ENCODE measurements around the gene LAMB1. TPM values are rescaled to one million over a fixed set of nuclear protein-coding genes. Genes with fewer than 3 reads are reported as not detected.

The LAMB1 gene
- total and polyA plus RNA-seq, 2 of the 13 experiments (the other 11 are each of a cell fraction or from before 2014, with no cell fraction given) = 109 to 124 TPM

DNA sequence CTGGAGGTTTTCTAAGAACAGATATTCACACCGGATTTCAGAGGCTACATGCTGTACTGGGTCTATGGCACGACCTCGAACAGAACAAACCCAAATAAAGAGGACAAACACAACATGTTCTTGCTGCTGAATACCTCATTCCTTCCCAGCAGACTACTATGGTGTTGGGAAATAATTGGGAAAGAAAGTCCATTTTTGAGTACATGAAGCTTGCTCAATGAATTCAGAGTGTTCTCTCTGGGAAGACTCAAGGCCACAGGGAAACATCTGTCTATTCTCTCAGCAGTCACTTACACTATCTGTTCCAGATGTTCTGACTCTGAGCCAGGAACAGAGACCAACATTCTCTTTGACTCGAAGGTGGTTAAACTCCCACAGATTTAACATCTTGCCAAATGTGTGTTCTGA, 30.9 kb downstream of the LAMB1 start (continued):
- TF ChIP-seq, protein P1, sequence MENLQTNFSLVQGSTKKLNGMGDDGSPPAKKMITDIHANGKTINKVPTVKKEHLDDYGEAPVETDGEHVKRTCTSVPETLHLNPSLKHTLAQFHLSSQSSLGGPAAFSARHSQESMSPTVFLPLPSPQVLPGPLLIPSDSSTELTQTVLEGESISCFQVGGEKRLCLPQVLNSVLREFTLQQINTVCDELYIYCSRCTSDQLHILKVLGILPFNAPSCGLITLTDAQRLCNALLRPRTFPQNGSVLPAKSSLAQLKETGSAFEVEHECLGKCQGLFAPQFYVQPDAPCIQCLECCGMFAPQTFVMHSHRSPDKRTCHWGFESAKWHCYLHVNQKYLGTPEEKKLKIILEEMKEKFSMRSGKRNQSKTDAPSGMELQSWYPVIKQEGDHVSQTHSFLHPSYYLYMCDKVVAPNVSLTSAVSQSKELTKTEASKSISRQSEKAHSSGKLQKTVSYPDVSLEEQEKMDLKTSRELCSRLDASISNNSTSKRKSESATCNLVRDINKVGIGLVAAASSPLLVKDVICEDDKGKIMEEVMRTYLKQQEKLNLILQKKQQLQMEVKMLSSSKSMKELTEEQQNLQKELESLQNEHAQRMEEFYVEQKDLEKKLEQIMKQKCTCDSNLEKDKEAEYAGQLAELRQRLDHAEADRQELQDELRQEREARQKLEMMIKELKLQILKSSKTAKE (CRISPR knock-in tag; IDR thresholded peaks at IDR 0.05; ENCODE audit: borderline replicate concordance) = peak; percentile 47; the same call in 1 of the 2 replicates
- TF ChIP-seq HOXA5 (CRISPR knock-in tag; IDR thresholded peaks at IDR 0.05) (no peak), ZFP36L2 (CRISPR knock-in tag; IDR thresholded peaks at IDR 0.05) (no peak), DMAP1 (CRISPR knock-in tag; IDR thresholded peaks at IDR 0.05) (0 out of 2 replicates have a peak, but pooled peaks have one; percentile 35), PLRG1 (conservative IDR thresholded peaks at IDR 0.05) (no peak), YEATS4 (CRISPR knock-in tag; IDR thresholded peaks at IDR 0.05; ENCODE audit: borderline replicate concordance) (no peak), ZNF260 (CRISPR knock-in tag; IDR thresholded peaks at IDR 0.05; ENCODE audit: borderline replicate concordance, low read depth) (no peak), ATF7-NPFF (CRISPR knock-in tag; IDR thresholded peaks at IDR 0.05; ENCODE audit: low read depth) (no peak), HMG20A (CRISPR knock-in tag; IDR thresholded peaks at IDR 0.05; ENCODE audit: borderline replicate concordance) (peak; percentile 86), ZMYM2 (CRISPR knock-in tag; IDR thresholded peaks at IDR 0.05) (no peak), NFATC3 (CRISPR knock-in tag; IDR thresholded peaks at IDR 0.05) (no peak), MTF1 (CRISPR knock-in tag; IDR thresholded peaks at IDR 0.05) (no peak), CC2D1A (CRISPR knock-in tag; IDR thresholded peaks at IDR 0.05) (no peak)
- TF ChIP-seq, protein P2, sequence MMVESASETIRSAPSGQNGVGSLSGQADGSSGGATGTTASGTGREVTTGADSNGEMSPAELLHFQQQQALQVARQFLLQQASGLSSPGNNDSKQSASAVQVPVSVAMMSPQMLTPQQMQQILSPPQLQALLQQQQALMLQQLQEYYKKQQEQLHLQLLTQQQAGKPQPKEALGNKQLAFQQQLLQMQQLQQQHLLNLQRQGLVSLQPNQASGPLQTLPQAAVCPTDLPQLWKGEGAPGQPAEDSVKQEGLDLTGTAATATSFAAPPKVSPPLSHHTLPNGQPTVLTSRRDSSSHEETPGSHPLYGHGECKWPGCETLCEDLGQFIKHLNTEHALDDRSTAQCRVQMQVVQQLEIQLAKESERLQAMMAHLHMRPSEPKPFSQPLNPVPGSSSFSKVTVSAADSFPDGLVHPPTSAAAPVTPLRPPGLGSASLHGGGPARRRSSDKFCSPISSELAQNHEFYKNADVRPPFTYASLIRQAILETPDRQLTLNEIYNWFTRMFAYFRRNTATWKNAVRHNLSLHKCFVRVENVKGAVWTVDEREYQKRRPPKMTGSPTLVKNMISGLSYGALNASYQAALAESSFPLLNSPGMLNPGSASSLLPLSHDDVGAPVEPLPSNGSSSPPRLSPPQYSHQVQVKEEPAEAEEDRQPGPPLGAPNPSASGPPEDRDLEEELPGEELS (CRISPR knock-in tag; IDR thresholded peaks at IDR 0.05) = peak; percentile 73
- TF ChIP-seq, protein P3, sequence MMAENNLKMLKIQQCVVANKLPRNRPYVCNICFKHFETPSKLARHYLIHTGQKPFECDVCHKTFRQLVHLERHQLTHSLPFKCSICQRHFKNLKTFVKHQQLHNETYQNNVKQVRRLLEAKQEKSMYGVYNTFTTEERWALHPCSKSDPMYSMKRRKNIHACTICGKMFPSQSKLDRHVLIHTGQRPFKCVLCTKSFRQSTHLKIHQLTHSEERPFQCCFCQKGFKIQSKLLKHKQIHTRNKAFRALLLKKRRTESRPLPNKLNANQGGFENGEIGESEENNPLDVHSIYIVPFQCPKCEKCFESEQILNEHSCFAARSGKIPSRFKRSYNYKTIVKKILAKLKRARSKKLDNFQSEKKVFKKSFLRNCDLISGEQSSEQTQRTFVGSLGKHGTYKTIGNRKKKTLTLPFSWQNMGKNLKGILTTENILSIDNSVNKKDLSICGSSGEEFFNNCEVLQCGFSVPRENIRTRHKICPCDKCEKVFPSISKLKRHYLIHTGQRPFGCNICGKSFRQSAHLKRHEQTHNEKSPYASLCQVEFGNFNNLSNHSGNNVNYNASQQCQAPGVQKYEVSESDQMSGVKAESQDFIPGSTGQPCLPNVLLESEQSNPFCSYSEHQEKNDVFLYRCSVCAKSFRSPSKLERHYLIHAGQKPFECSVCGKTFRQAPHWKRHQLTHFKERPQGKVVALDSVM (CRISPR knock-in tag; IDR thresholded peaks at IDR 0.05) = no peak
- TF ChIP-seq, protein P4, sequence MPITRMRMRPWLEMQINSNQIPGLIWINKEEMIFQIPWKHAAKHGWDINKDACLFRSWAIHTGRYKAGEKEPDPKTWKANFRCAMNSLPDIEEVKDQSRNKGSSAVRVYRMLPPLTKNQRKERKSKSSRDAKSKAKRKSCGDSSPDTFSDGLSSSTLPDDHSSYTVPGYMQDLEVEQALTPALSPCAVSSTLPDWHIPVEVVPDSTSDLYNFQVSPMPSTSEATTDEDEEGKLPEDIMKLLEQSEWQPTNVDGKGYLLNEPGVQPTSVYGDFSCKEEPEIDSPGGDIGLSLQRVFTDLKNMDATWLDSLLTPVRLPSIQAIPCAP (CRISPR knock-in tag; IDR thresholded peaks at IDR 0.05; ENCODE audit: low read depth) = no peak
- TF ChIP-seq, protein P5, sequence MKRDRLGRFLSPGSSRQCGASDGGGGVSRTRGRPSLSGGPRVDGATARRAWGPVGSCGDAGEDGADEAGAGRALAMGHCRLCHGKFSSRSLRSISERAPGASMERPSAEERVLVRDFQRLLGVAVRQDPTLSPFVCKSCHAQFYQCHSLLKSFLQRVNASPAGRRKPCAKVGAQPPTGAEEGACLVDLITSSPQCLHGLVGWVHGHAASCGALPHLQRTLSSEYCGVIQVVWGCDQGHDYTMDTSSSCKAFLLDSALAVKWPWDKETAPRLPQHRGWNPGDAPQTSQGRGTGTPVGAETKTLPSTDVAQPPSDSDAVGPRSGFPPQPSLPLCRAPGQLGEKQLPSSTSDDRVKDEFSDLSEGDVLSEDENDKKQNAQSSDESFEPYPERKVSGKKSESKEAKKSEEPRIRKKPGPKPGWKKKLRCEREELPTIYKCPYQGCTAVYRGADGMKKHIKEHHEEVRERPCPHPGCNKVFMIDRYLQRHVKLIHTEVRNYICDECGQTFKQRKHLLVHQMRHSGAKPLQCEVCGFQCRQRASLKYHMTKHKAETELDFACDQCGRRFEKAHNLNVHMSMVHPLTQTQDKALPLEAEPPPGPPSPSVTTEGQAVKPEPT (CRISPR knock-in tag; IDR thresholded peaks at IDR 0.05; ENCODE audit: low read depth) = no peak
- TF ChIP-seq, protein P6, sequence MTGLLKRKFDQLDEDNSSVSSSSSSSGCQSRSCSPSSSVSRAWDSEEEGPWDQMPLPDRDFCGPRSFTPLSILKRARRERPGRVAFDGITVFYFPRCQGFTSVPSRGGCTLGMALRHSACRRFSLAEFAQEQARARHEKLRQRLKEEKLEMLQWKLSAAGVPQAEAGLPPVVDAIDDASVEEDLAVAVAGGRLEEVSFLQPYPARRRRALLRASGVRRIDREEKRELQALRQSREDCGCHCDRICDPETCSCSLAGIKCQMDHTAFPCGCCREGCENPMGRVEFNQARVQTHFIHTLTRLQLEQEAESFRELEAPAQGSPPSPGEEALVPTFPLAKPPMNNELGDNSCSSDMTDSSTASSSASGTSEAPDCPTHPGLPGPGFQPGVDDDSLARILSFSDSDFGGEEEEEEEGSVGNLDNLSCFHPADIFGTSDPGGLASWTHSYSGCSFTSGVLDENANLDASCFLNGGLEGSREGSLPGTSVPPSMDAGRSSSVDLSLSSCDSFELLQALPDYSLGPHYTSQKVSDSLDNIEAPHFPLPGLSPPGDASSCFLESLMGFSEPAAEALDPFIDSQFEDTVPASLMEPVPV (CRISPR knock-in tag; IDR thresholded peaks at IDR 0.05) = no peak

Data from HepG2 (cell line).